Neural progenitor cell (in vitro differentiated cells): ENCODE measurements around the gene CNTRL. TPM values are rescaled to one million over a fixed set of nuclear protein-coding genes. Genes with fewer than 3 reads are reported as not detected.

Experiments used
- DNase-seq: peaks from one replicate; pipeline ENCODE4 v3.0.0-alpha.2; 2016; ENCODE audit warnings: low spot score
- H2AFZ ChIP-seq: fragments of 200-600 bp; sonication (generic); replicated peaks from 2 replicates; pipeline ENCODE4 v1.6.1; 2016; ENCODE audit warnings: antibody characterized with exemption
- H3F3A ChIP-seq: fragments of 200-600 bp; sonication (generic); 2 replicates; pipeline ENCODE4 v1.6.1; 2016; ENCODE audit warnings: antibody characterized with exemption, low read depth
- H3K27ac ChIP-seq: fragments of 200-600 bp; sonication (generic); 2 replicates; pipeline ENCODE4 v1.5.1; 2016; ENCODE audit warnings: mild to moderate bottlenecking
- H3K27me3 ChIP-seq: fragments of 200-600 bp; sonication (generic); 2 replicates; pipeline ENCODE4 v1.6.1; 2016; ENCODE audit warnings: mild to moderate bottlenecking, moderate library complexity
- H3K36me3 ChIP-seq: fragments of 200-600 bp; sonication (generic); 2 replicates; pipeline ENCODE4 v1.5.1; 2016
- H3K4me1 ChIP-seq: fragments of 200-600 bp; sonication (generic); 2 replicates; pipeline ENCODE4 v1.6.1; 2016; ENCODE audit warnings: mixed run types
- H3K4me2 ChIP-seq: fragments of 200-600 bp; sonication (generic); 2 replicates; pipeline ENCODE4 v1.6.1; 2016
- H3K4me3 ChIP-seq: fragments of 200-600 bp; sonication (generic); 2 replicates; pipeline ENCODE4 v1.5.1; 2016
- H3K79me2 ChIP-seq: fragments of 200-600 bp; sonication (generic); 2 replicates; pipeline ENCODE4 v1.6.1; 2016; ENCODE audit warnings: low read depth
- H3K9ac ChIP-seq: fragments of 200-600 bp; sonication (generic); 2 replicates; pipeline ENCODE4 v1.6.1; 2016
- H3K9me3 ChIP-seq: fragments of 200-600 bp; sonication (generic); 2 replicates; pipeline ENCODE4 v1.5.1; 2016; ENCODE audit warnings: low read depth
- H4K20me1 ChIP-seq: fragments of 200-600 bp; sonication (generic); 2 replicates; pipeline ENCODE4 v1.6.1; 2016; ENCODE audit warnings: low read depth
- H3K27ac Mint-ChIP-seq: 3 replicates; pipeline ENCODE4 v1.8.0; 2021; ENCODE audit warnings: mixed read lengths
- H3K27me3 Mint-ChIP-seq: 2 replicates; pipeline ENCODE4 v1.8.0; 2022; ENCODE audit warnings: low read depth, mild to moderate bottlenecking, inconsistent platforms, moderate library complexity, mixed read lengths; ENCODE audit not compliant: insufficient read depth
- H3K36me3 Mint-ChIP-seq: 3 replicates; pipeline ENCODE4 v1.8.0; 2021; ENCODE audit warnings: mixed read lengths
- H3K4me1 Mint-ChIP-seq: 3 replicates; pipeline ENCODE4 v1.8.0; 2021; ENCODE audit warnings: mixed read lengths
- H3K4me3 Mint-ChIP-seq: 3 replicates; pipeline ENCODE4 v1.8.0; 2021; ENCODE audit warnings: mild to moderate bottlenecking, moderate library complexity, mixed read lengths
- H3K9me3 Mint-ChIP-seq: 3 replicates; pipeline ENCODE4 v1.8.0; 2020; ENCODE audit warnings: mixed read lengths
- EZH2 ChIP-seq: fragments of 200-600 bp; sonication (generic); IDR thresholded peaks from 2 replicates; pipeline ENCODE4 v1.6.1; 2017; ENCODE audit warnings: antibody characterized with exemption, mild to moderate bottlenecking, moderate library complexity
- EZH2phosphoT487 ChIP-seq: fragments of 200-600 bp; sonication (generic); IDR thresholded peaks from 2 replicates; pipeline ENCODE4 v1.6.1; 2017; ENCODE audit warnings: antibody characterized with exemption
- total RNA-seq: library from RNA; depleted of rRNA; stranded (reverse); fragments of >200 nt; gene quantifications from 2 replicates; pipeline ENCODE4 v1.2.3, GENCODE V29; 2015; ENCODE audit warnings: low replicate concordance
- TF ChIP-seq, protein P1 (sequence below): fragments of 200-600 bp; sonication (generic); IDR thresholded peaks from 2 replicates; pipeline ENCODE4 v1.5.1; 2017; ENCODE audit warnings: antibody characterized with exemption, mild to moderate bottlenecking

CNTRL gene
- total RNA-seq, 1 donor from 2014 or later = 45.4 TPM

DNA sequence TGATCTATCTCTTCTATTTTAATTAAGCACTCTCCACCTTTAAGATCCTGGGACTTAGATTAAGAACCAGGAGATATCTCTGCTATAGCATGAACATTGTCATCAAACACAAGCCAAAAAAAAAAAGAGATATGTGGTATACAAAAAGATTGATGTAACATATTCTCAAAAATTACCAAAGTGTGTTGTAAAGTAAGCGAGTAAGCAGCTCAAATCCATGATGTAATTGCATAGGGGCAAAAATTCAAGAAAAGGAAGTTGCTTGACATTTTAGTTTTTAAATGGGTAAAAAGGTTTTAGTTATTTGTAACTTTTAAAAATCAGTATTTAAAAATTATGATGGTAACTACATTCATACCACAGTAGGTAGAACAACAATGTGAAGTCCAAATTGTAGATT lies 40.7 kb downstream of the CNTRL start:
- Histone ChIP-seq H3K36me3 (no peaks in the 10 kb centered on the region), H3F3A (no peaks in the 10 kb centered on the region), H3K9me3 (no peaks in the 10 kb centered on the region), H3K4me3 (no peak overlapping the region), H2AFZ (no peak overlapping the region), H3K4me2 (no peak overlapping the region), H3K27ac (no peak overlapping the region), H3K27me3 (no peaks in the 10 kb centered on the region), H3K79me2 (no peaks in the 10 kb centered on the region), H4K20me1 (no peaks in the 10 kb centered on the region), H3K4me1 (no peaks in the 10 kb centered on the region), H3K9ac (no peak overlapping the region)
- no peak for DNase-seq
- no peak overlapping the region for H3K4me3 Mint-ChIP-seq
- no peaks in the 10 kb centered on the region for H3K27me3 Mint-ChIP-seq
- H3K4me1 Mint-ChIP-seq = no peaks in the 10 kb centered on the region
- TF ChIP-seq, protein P1, sequence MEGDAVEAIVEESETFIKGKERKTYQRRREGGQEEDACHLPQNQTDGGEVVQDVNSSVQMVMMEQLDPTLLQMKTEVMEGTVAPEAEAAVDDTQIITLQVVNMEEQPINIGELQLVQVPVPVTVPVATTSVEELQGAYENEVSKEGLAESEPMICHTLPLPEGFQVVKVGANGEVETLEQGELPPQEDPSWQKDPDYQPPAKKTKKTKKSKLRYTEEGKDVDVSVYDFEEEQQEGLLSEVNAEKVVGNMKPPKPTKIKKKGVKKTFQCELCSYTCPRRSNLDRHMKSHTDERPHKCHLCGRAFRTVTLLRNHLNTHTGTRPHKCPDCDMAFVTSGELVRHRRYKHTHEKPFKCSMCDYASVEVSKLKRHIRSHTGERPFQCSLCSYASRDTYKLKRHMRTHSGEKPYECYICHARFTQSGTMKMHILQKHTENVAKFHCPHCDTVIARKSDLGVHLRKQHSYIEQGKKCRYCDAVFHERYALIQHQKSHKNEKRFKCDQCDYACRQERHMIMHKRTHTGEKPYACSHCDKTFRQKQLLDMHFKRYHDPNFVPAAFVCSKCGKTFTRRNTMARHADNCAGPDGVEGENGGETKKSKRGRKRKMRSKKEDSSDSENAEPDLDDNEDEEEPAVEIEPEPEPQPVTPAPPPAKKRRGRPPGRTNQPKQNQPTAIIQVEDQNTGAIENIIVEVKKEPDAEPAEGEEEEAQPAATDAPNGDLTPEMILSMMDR = no peak
- no peak for TF ChIP-seq EZH2
- TF ChIP-seq EZH2phosphoT487 = no peak
- H3K27ac Mint-ChIP-seq = no peak overlapping the region
- no peaks in the 10 kb centered on the region for H3K9me3 Mint-ChIP-seq
- H3K36me3 Mint-ChIP-seq = peaks cover 2% of the 10 kb centered on the region

DNA sequence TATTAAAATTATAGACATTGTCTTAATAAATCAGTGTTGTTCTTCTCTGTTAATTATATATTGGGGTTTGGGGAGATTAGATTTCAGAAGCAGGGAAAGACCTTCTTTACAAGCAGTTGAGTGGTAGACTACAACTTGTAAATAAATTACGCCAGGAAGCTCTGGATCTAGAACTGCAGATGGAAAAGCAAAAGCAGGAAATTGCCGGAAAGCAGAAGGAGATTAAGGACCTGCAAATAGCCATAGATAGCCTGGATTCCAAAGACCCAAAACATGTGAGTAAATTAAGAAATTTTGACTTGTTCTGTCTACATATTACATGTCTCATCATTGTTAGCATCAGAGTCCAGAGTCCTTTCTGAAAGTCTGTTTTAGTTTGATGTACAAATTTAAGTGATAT lies 43.5 kb downstream of the CNTRL start:
- H3K27me3 ChIP-seq = no peaks in the 10 kb centered on the region
- no peak overlapping the region for H3K4me3 ChIP-seq
- H3K9ac ChIP-seq = no peak overlapping the region
- H3F3A ChIP-seq = no peaks in the 10 kb centered on the region
- Mint-ChIP-seq H3K4me3 (no peak overlapping the region), H3K27ac (no peak overlapping the region), H3K36me3 (peaks cover 2% of the 10 kb centered on the region), H3K27me3 (no peaks in the 10 kb centered on the region), H3K4me1 (peaks cover 18% of the 10 kb centered on the region), H3K9me3 (no peaks in the 10 kb centered on the region)
- H3K4me2 ChIP-seq = no peak overlapping the region
- H4K20me1 ChIP-seq = no peaks in the 10 kb centered on the region
- TF ChIP-seq EZH2 (no peak), EZH2phosphoT487 (no peak)
- TF ChIP-seq, protein P1 = no peak
- H2AFZ ChIP-seq = no peak overlapping the region
- DNase-seq = no peak
- no peaks in the 10 kb centered on the region for H3K9me3 ChIP-seq
- H3K27ac ChIP-seq = no peak overlapping the region
- peaks cover 14% of the 10 kb centered on the region for H3K4me1 ChIP-seq
- no peaks in the 10 kb centered on the region for H3K36me3 ChIP-seq
- H3K79me2 ChIP-seq = no peaks in the 10 kb centered on the region

DNA sequence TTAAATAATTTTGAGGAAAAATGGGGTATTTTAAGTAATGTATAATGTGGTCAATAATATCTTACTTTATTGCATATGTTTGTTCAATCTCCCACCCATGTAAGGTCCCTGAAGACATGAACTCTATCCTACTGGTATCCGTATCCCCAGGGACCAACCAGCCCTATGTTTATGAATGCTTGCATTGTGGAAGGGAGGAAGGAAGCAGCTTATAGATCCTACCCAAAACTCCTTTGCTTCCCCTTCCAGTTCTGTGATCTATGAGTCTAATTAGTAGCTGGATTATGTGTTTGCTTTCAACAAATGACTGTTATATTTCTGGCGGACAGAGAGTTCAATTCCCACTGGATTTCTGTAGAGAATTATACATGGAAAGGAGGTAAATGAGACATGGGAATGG lies 45.6 kb downstream of the CNTRL start:
- no peak overlapping the region for H3K4me3 Mint-ChIP-seq
- H2AFZ ChIP-seq = no peak overlapping the region
- H3K36me3 ChIP-seq = no peaks in the 10 kb centered on the region

More for the DNA sequence above, 45.6 kb downstream of the CNTRL start:
- Histone ChIP-seq H3K9me3 (no peaks in the 10 kb centered on the region), H3K9ac (no peak overlapping the region), H3K4me1 (peaks cover 14% of the 10 kb centered on the region), H3K27me3 (no peaks in the 10 kb centered on the region), H3K79me2 (no peaks in the 10 kb centered on the region), H3F3A (no peaks in the 10 kb centered on the region), H3K4me2 (no peak overlapping the region), H4K20me1 (no peaks in the 10 kb centered on the region), H3K27ac (no peak overlapping the region), H3K4me3 (no peak overlapping the region)
- Mint-ChIP-seq H3K27me3 (no peaks in the 10 kb centered on the region), H3K36me3 (peaks cover 3% of the 10 kb centered on the region), H3K27ac (no peak overlapping the region), H3K9me3 (no peaks in the 10 kb centered on the region), H3K4me1 (peaks cover 19% of the 10 kb centered on the region)
- TF ChIP-seq EZH2 (no peak), EZH2phosphoT487 (no peak)
- TF ChIP-seq, protein P1 = no peak
- no peak for DNase-seq
